HepG2 (cell line): Measurements from ENCODE around the gene HPD. TPM values are rescaled to one million over a fixed set of nuclear protein-coding genes. Genes with fewer than 3 reads are reported as not detected.

ENCODE experiments used
- ATAC-seq: fragments of 200-7000 bp; cut with Tn5 transposase; 3 replicates; pipeline ENCODE4 v1.9.1; 2020; ENCODE audit warnings: mild to moderate bottlenecking, moderate library complexity
- BruUV-seq: library from RNA; stranded (reverse); fragments of 400-500 nt; replicated peaks from 2 replicates; lab custom pipeline; 2021; lab: Mats Ljungman, UMichigan
- CTCF ChIA-PET: fragments of 300-600 bp; formaldehyde crosslinking; extraction: SDS; loops from one replicate; lab custom pipeline; 2021; ENCODE audit warnings: low total read pairs, inconsistent platforms, low intra/inter-chr PET ratio; lab: Yijun Ruan, JAX
- POLR2A ChIA-PET: fragments of 350-600 bp; sonication (Branson Sonifier 250); formaldehyde crosslinking; loops from one replicate; lab custom pipeline; 2020; ENCODE audit warnings: antibody characterized with exemption, inconsistent platforms; lab: Yijun Ruan, JAX
- DNase-seq: peaks from one replicate; pipeline ENCODE4 v3.0.0-alpha.2; 2015; ENCODE audit warnings: low spot score
- FAIRE-seq: peaks from 3 replicates; lab custom pipeline; 2011; peaks lifted over from hg19 to GRCh38; lab: Jason Lieb, UNC
- H2AFZ ChIP-seq: one replicate; pipeline ENCODE4 v1.6.1; 2011; ENCODE audit warnings: low read length, inconsistent platforms
- H3K27ac ChIP-seq: fragments of 300-600 bp; 3 replicates; pipeline ENCODE4 v1.8.0; 2011; ENCODE audit warnings: mixed run types, mild to moderate bottlenecking, mixed read lengths, low read length, inconsistent platforms; ENCODE audit not compliant: insufficient read depth; ENCODE audit errors: extremely low read length
- H3K27me3 ChIP-seq, 2 experiments: fragments of 200-600 bp in 1 of 2; 2 replicates in 1 of 2; 3 replicates in 1 of 2; pipeline versions ENCODE4 v1.6.0 to v1.8.0; 2011; ENCODE audit warnings: low read length in 2 of 2, mild to moderate bottlenecking in 2 of 2, moderate library complexity in 2 of 2, inconsistent platforms in 1 of 2; ENCODE audit not compliant: insufficient read depth in 2 of 2, control insufficient read depth in 1 of 2
- H3K36me3 ChIP-seq, 2 experiments: fragments of 200-600 bp in 1 of 2; replicated peaks in 1 of 2; 2 replicates in 1 of 2; 3 replicates in 1 of 2; pipeline versions ENCODE4 v1.5.1 to v1.8.0; 2011; ENCODE audit warnings: low read length in 2 of 2, inconsistent platforms in 1 of 2; ENCODE audit not compliant: insufficient read depth in 2 of 2, control insufficient read depth in 1 of 2
- H3K4me1 ChIP-seq: 2 replicates; pipeline ENCODE4 v1.5.1; 2012; ENCODE audit warnings: low read length, inconsistent platforms; ENCODE audit not compliant: insufficient read depth
- H3K4me2 ChIP-seq: 2 replicates; pipeline ENCODE4 v1.6.0; 2011; ENCODE audit warnings: low read depth, low read length, inconsistent platforms
- H3K4me3 ChIP-seq, 3 experiments: fragments of 200-600 bp in 1 of 3; sonication (generic), shearing (Covaris generic) in 1 of 3; replicated peaks in 1 of 3; 2 replicates each; pipeline ENCODE4 v1.5.1; 2011 to 2016; ENCODE audit warnings: low read length in 3 of 3, inconsistent platforms in 2 of 3, low read depth in 2 of 3, mild to moderate bottlenecking in 2 of 3, control low read depth in 1 of 3, mixed read lengths in 1 of 3; ENCODE audit not compliant: insufficient read depth in 1 of 3
- H3K79me2 ChIP-seq: one replicate; pipeline ENCODE4 v1.6.1; 2011; ENCODE audit warnings: low read length, inconsistent platforms; ENCODE audit not compliant: insufficient read depth
- H3K9ac ChIP-seq: 2 replicates; pipeline ENCODE4 v1.6.0; 2011; ENCODE audit warnings: mild to moderate bottlenecking, low read depth, low read length, inconsistent platforms; ENCODE audit not compliant: insufficient read depth
- H3K9me3 ChIP-seq: 2 replicates; pipeline ENCODE4 v1.5.1; 2012; ENCODE audit warnings: mild to moderate bottlenecking, low read length
- H4K20me1 ChIP-seq: 2 replicates; pipeline ENCODE4 v1.6.0; 2011; ENCODE audit warnings: inconsistent platforms, mild to moderate bottlenecking, low read length, moderate library complexity; ENCODE audit not compliant: insufficient read depth
- FOSL2 ChIP-seq: sonication (generic); formaldehyde crosslinking; IDR thresholded peaks from 2 replicates; pipeline ENCODE4 v1.4.0; 2020; ENCODE audit warnings: missing genetic modification reagents
- FOXA3 ChIP-seq: IDR thresholded peaks from 2 replicates; pipeline ENCODE4 v1.6.1; 2016; ENCODE audit warnings: missing genetic modification reagents, missing compliant biosample characterization
- KDM2A ChIP-seq: sonication (generic); formaldehyde crosslinking; IDR thresholded peaks from 2 replicates; pipeline ENCODE4 v1.4.0; 2020; ENCODE audit warnings: low read depth, missing genetic modification reagents, borderline replicate concordance
- NFE2L2 ChIP-seq: fragments of 150-350 bp; IDR thresholded peaks from 2 replicates; pipeline ENCODE4 v1.6.1; 2014; ENCODE audit warnings: low read length
- SMAD1 ChIP-seq: sonication (generic); formaldehyde crosslinking; IDR thresholded peaks from 2 replicates; pipeline ENCODE4 v1.4.0; 2020; ENCODE audit warnings: missing genetic modification reagents, low read depth, mild to moderate bottlenecking, borderline replicate concordance
- ZNF282 ChIP-seq: fragments of 450-650 bp; IDR thresholded peaks from 2 replicates; pipeline ENCODE4 v1.6.1; 2018; ENCODE audit not compliant: partially characterized antibody
- ZNF775 ChIP-seq: sonication (generic); formaldehyde crosslinking; IDR thresholded peaks from 2 replicates; pipeline ENCODE4 v1.4.0; 2020; ENCODE audit warnings: missing genetic modification reagents, mild to moderate bottlenecking, moderate library complexity, borderline replicate concordance
- ZNF850 ChIP-seq: sonication (generic); formaldehyde crosslinking; conservative IDR thresholded peaks from 2 replicates; pipeline ENCODE4 v1.9.0; 2021; ENCODE audit warnings: mild to moderate bottlenecking, missing genetic modification reagents
- WGBS: methylation state at CpG from one replicate; pipeline ENCODE4 v1.1.6; 2017; ENCODE audit warnings: low lambda C conversion rate; 5-methylcytosine and 5-hydroxymethylcytosine counted together
- in situ Hi-C: cut with HindIII; loops from 2 replicates; pipeline ENCODE4 v1.10.0; 2017; ENCODE audit warnings: low pct_unique_long_range_greater_than_20kb; ENCODE audit not compliant: extremely low pct_ligation_motif_present
- intact Hi-C: fragments of 100-400 bp; cut with micrococcal nuclease; formaldehyde crosslinking; loops from one replicate; pipeline ENCODE4 v1.10.0; 2022; ENCODE audit not compliant: unreplicated experiment
- polyA plus RNA-seq, 8 experiments: library from polyadenylated mRNA; depleted of rRNA in 3 of 8; stranded (reverse) in 7 of 8; unstranded in 1 of 8; fragments of >200 nt; fragmentation: Illumina TruSeq in 4 of 8; extraction: Trizol in 4 of 8; gene quantifications; 2 replicates each; pipeline versions ENCODE4 v1.2.1 to v1.2.3, GENCODE V29; 2011 to 2016; ENCODE audit warnings: low read depth in 4 of 8, missing spikeins in 1 of 8, mixed read lengths in 1 of 8; ENCODE audit not compliant: insufficient read depth in 1 of 8
- total RNA-seq, 5 experiments: library from RNA; depleted of rRNA; stranded (reverse); fragments of >200 nt; fragmentation: Illumina TruSeq; extraction: Trizol; gene quantifications; 2 replicates each; pipeline ENCODE4 v1.2.3, GENCODE V29; 2016; ENCODE audit warnings: low read depth in 1 of 5
- TF ChIP-seq, protein P1 (sequence below): sonication (generic); formaldehyde crosslinking; IDR thresholded peaks from 2 replicates; pipeline ENCODE4 v1.4.0; 2020; ENCODE audit warnings: missing genetic modification reagents
- TF ChIP-seq, protein P2 (sequence below): sonication (generic); formaldehyde crosslinking; IDR thresholded peaks from 2 replicates; pipeline ENCODE4 v1.5.0; 2020; ENCODE audit warnings: missing genetic modification reagents
- TF ChIP-seq, protein P3 (sequence below): sonication (generic); formaldehyde crosslinking; IDR thresholded peaks from 2 replicates; pipeline ENCODE4 v1.4.0; 2020; ENCODE audit warnings: missing genetic modification reagents
- TF ChIP-seq, protein P4 (sequence below): IDR thresholded peaks from 2 replicates; pipeline ENCODE4 v1.6.1; 2016; ENCODE audit warnings: low read depth, borderline replicate concordance

HPD gene
- total and polyA plus RNA-seq, 2 of the 13 experiments (the other 11 are each of a cell fraction or from before 2014, with no cell fraction given): 120 to 195 TPM

DNA sequence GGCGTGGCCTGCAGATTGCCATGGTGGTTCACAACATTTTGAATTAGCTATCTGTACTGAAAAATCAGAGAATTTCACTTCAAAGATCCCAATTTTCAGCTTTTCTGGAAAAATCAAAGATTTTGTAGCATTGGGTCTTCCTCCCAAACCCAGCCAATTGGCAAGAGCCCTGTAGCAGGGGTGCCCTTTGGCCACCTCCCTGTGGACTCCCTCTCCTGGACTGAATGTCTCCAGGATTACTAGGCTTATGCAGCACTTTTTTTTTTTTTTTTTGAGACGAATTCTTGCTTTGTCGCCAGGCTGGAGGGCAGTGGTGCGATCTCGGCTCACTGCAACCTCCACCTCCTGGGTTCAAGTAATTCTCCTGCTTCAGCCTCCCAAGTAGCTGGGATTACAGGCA is 39.6 kb upstream of the HPD start:
- H3K27ac ChIP-seq: no peak overlapping the region
- no TSS peak for BruUV-seq
- H4K20me1 ChIP-seq: no peaks in the 10 kb centered on the region
- ChIA-PET CTCF (no interaction called here), POLR2A (no interaction called here)
- peaks cover 18% of the 10 kb centered on the region for H3K4me1 ChIP-seq
- no peaks in the 10 kb centered on the region for H3K79me2 ChIP-seq
- no peaks in the 10 kb centered on the region for H3K27me3 ChIP-seq
- no peak overlapping the region for H3K4me2 ChIP-seq
- no peak overlapping the region for H2AFZ ChIP-seq
- intact Hi-C loops (no loop called here), in situ Hi-C loops (no loop called here)
- H3K9ac ChIP-seq: no peak overlapping the region
- FAIRE-seq (no peak), ATAC-seq (no peak), DNase-seq (no peak)
- H3K4me3 ChIP-seq: no peak overlapping the region
- peaks cover 21 to 61% of the 10 kb centered on the region in 2 experiments for H3K36me3 ChIP-seq
- H3K9me3 ChIP-seq: no peaks in the 10 kb centered on the region
- TF ChIP-seq, protein P1, sequence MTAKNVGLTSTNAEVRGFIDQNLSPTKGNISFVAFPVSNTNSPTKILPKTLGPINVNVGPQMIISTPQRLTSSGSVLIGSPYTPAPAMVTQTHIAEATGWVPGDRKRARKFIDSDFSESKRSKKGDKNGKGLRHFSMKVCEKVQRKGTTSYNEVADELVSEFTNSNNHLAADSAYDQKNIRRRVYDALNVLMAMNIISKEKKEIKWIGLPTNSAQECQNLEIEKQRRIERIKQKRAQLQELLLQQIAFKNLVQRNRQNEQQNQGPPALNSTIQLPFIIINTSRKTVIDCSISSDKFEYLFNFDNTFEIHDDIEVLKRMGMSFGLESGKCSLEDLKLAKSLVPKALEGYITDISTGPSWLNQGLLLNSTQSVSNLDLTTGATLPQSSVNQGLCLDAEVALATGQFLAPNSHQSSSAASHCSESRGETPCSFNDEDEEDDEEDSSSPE (CRISPR knock-in tag): no peak
- TF ChIP-seq SMAD1 (no peak), ZNF850 (CRISPR knock-in tag) (no peak), ZNF775 (CRISPR knock-in tag) (no peak)
- 85% methylated on average over 5 of the region's 5 CpGs for WGBS

DNA sequence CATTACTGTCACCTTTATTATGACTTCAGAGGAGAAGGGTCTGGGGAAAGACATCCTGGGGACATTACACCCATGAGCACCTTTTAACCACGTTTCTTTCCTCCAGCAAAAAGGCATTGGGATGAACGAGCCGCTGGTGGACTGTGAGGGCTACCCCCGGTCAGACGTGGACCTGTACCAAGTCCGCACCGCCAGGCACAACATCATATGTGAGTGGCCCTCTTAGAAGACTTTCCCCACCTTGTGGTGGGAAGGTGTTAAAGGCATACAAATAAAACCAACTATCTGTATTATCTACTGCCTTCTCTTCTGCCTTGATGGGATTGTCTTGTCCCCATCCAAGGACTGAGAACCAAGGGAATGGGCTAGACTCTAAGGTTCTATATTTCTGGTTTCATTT is 36.0 kb upstream of the HPD start:
- BruUV-seq: no TSS peak
- H3K4me2 ChIP-seq: no peak overlapping the region
- peaks cover 16% of the 10 kb centered on the region for H3K79me2 ChIP-seq
- WGBS: 52% methylated on average over 3 of the region's 7 CpGs
- peaks cover 12 to 38% of the 10 kb centered on the region in 2 experiments for H3K36me3 ChIP-seq
- H3K27me3 ChIP-seq: no peaks in the 10 kb centered on the region
- in situ Hi-C loops (no loop called here), intact Hi-C loops (loop anchor here (1.0 kb wide), 1 partner anchor 99 kb away; no protein-coding TSS in a partner anchor)
- FAIRE-seq (peak; percentile 63), DNase-seq (peak; percentile 78), ATAC-seq (peak; percentile 94)
- ChIA-PET POLR2A (interaction anchor here (1.8 to 4.3 kb wide), 2 partner anchors 92 to 100 kb away, joined by 10 to 32 read pairs; partner anchors contain the start of gene RHOF), CTCF (interaction anchor here (1.1 to 2.1 kb wide), 3 partner anchors 82 to 119 kb away, joined by 3 to 20 read pairs (median 3); partner anchors contain the start of gene RHOF)
- H3K27ac ChIP-seq: peak overlapping the region; percentile 52
- H3K4me1 ChIP-seq: peaks cover 29% of the 10 kb centered on the region
- H3K9me3 ChIP-seq: no peaks in the 10 kb centered on the region
- no peak overlapping the region for H2AFZ ChIP-seq
- no peak overlapping the region for H3K4me3 ChIP-seq
- no peaks in the 10 kb centered on the region for H4K20me1 ChIP-seq
- no peak overlapping the region for H3K9ac ChIP-seq
- TF ChIP-seq, protein P2, sequence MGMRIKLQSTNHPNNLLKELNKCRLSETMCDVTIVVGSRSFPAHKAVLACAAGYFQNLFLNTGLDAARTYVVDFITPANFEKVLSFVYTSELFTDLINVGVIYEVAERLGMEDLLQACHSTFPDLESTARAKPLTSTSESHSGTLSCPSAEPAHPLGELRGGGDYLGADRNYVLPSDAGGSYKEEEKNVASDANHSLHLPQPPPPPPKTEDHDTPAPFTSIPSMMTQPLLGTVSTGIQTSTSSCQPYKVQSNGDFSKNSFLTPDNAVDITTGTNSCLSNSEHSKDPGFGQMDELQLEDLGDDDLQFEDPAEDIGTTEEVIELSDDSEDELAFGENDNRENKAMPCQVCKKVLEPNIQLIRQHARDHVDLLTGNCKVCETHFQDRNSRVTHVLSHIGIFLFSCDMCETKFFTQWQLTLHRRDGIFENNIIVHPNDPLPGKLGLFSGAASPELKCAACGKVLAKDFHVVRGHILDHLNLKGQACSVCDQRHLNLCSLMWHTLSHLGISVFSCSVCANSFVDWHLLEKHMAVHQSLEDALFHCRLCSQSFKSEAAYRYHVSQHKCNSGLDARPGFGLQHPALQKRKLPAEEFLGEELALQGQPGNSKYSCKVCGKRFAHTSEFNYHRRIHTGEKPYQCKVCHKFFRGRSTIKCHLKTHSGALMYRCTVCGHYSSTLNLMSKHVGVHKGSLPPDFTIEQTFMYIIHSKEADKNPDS (CRISPR knock-in tag): no peak
- TF ChIP-seq FOXA3 (CRISPR knock-in tag): peak; percentile 21; the same call in 1 of the 2 replicates
- no peak for TF ChIP-seq ZNF282
- no peak for TF ChIP-seq FOSL2 (CRISPR knock-in tag)
- TF ChIP-seq KDM2A: no peak
- TF ChIP-seq, protein P3, sequence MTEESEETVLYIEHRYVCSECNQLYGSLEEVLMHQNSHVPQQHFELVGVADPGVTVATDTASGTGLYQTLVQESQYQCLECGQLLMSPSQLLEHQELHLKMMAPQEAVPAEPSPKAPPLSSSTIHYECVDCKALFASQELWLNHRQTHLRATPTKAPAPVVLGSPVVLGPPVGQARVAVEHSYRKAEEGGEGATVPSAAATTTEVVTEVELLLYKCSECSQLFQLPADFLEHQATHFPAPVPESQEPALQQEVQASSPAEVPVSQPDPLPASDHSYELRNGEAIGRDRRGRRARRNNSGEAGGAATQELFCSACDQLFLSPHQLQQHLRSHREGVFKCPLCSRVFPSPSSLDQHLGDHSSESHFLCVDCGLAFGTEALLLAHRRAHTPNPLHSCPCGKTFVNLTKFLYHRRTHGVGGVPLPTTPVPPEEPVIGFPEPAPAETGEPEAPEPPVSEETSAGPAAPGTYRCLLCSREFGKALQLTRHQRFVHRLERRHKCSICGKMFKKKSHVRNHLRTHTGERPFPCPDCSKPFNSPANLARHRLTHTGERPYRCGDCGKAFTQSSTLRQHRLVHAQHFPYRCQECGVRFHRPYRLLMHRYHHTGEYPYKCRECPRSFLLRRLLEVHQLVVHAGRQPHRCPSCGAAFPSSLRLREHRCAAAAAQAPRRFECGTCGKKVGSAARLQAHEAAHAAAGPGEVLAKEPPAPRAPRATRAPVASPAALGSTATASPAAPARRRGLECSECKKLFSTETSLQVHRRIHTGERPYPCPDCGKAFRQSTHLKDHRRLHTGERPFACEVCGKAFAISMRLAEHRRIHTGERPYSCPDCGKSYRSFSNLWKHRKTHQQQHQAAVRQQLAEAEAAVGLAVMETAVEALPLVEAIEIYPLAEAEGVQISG (CRISPR knock-in tag): peak; percentile 35; the same call in 1 of the 2 replicates
- no peak for TF ChIP-seq NFE2L2
- TF ChIP-seq, protein P4, sequence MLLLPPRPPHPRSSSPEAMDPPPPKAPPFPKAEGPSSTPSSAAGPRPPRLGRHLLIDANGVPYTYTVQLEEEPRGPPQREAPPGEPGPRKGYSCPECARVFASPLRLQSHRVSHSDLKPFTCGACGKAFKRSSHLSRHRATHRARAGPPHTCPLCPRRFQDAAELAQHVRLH (CRISPR knock-in tag): no peak
